Measurements from ENCODE around the gene PDE7B. TPM values are rescaled to one million over a fixed set of nuclear protein-coding genes. Genes with fewer than 3 reads are reported as not detected.

Gene PDE7B
- total RNA-seq, 1 experiment from 2014 or later: not detected

GRCh38 chr6:135833771-135834170 is 17.7 kb upstream of the PDE7B start:
- POLR2A ChIA-PET (ENCODE audit: unreplicated experiment): interaction anchor here (0.5 kb wide), 1 partner anchor 292 kb away, joined by 3 read pairs; no protein-coding TSS in a partner anchor
- BruUV-seq (replicated peaks): no TSS peak
- 0 out of 2 replicates have a peak, but pooled peaks cover 10% of the 10 kb centered on the region for H3K4me1 ChIP-seq (ENCODE audit: insufficient read depth, low read length)
- no peaks in the 10 kb centered on the region for H3K36me3 ChIP-seq (ENCODE audit: low read depth, low read length)
- no peaks in the 10 kb centered on the region for H4K20me1 ChIP-seq (ENCODE audit: low read length)
- no peaks in the 10 kb centered on the region for H3F3A ChIP-seq (ENCODE audit: low read length, unreplicated experiment)
- CTCF ChIA-PET: no interaction called here
- TF ChIP-seq EZH2 (IDR thresholded peaks at IDR 0.05; ENCODE audit: low read length, unreplicated experiment) (no peak), EZH2phosphoT487 (IDR thresholded peaks at IDR 0.05; ENCODE audit: borderline replicate concordance, low read length) (no peak), CTCF (conservative IDR thresholded peaks at IDR 0.05; ENCODE audit: low read depth, low read length) (no peak)
- ATAC-seq (no peak), DNase-seq (no peak)
- H3K4me2 ChIP-seq (ENCODE audit: low read length): no peak overlapping the region
- intact Hi-C loops (cut with micrococcal nuclease): loop anchor here (5.0 kb wide), 1 partner anchor 296 kb away; no protein-coding TSS in a partner anchor
- no peak overlapping the region for H3K4me3 ChIP-seq (ENCODE audit: low read length)
- no peaks in the 10 kb centered on the region for H3K9me3 ChIP-seq (ENCODE audit: low read length)
- H3K27ac ChIP-seq (ENCODE audit: low read length): no peak overlapping the region
- no peak overlapping the region for H3K9ac ChIP-seq (ENCODE audit: low read length)
- H3K79me2 ChIP-seq (ENCODE audit: low read length): no peaks in the 10 kb centered on the region
- no peak overlapping the region for H2AFZ ChIP-seq (ENCODE audit: low read length)
- no peaks in the 10 kb centered on the region for H3K9me2 ChIP-seq (replicated peaks; ENCODE audit: low read length)
- no peaks in the 10 kb centered on the region for H3K27me3 ChIP-seq (ENCODE audit: low read length)

GRCh38 chr6:135837735-135838449 is 13.6 kb upstream of the PDE7B start:
- Histone ChIP-seq H2AFZ (ENCODE audit: low read length) (no peak overlapping the region), H3K4me3 (ENCODE audit: low read length) (no peak overlapping the region), H3K36me3 (ENCODE audit: low read depth, low read length) (no peaks in the 10 kb centered on the region), H3K27ac (ENCODE audit: low read length) (no peak overlapping the region), H3F3A (ENCODE audit: low read length, unreplicated experiment) (no peaks in the 10 kb centered on the region), H3K9me2 (replicated peaks; ENCODE audit: low read length) (no peaks in the 10 kb centered on the region), H4K20me1 (ENCODE audit: low read length) (no peaks in the 10 kb centered on the region), H3K79me2 (ENCODE audit: low read length) (no peaks in the 10 kb centered on the region), H3K4me2 (ENCODE audit: low read length) (no peak overlapping the region), H3K27me3 (ENCODE audit: low read length) (no peaks in the 10 kb centered on the region), H3K4me1 (ENCODE audit: insufficient read depth, low read length) (no peaks in the 10 kb centered on the region), H3K9ac (ENCODE audit: low read length) (no peak overlapping the region), H3K9me3 (ENCODE audit: low read length) (no peaks in the 10 kb centered on the region)
- CTCF ChIA-PET: no interaction called here
- DNase-seq (no peak), ATAC-seq (no peak)
- POLR2A ChIA-PET (ENCODE audit: unreplicated experiment): no interaction called here
- BruUV-seq (replicated peaks): no TSS peak
- TF ChIP-seq EZH2phosphoT487 (IDR thresholded peaks at IDR 0.05; ENCODE audit: borderline replicate concordance, low read length) (no peak), CTCF (conservative IDR thresholded peaks at IDR 0.05; ENCODE audit: low read depth, low read length) (no peak), EZH2 (IDR thresholded peaks at IDR 0.05; ENCODE audit: low read length, unreplicated experiment) (no peak)
- intact Hi-C loops (cut with micrococcal nuclease): no loop called here

- no peaks in the 10 kb centered on the region for H3F3A ChIP-seq (ENCODE audit: low read length, unreplicated experiment)
- no peaks in the 10 kb centered on the region for H3K79me2 ChIP-seq (ENCODE audit: low read length)
- H3K9me2 ChIP-seq (replicated peaks; ENCODE audit: low read length): no peaks in the 10 kb centered on the region
- no peak overlapping the region for H3K27ac ChIP-seq (ENCODE audit: low read length)
- TF ChIP-seq CTCF (conservative IDR thresholded peaks at IDR 0.05; ENCODE audit: low read depth, low read length): no peak
- TF ChIP-seq EZH2 (IDR thresholded peaks at IDR 0.05; ENCODE audit: low read length, unreplicated experiment): no peak
- no peak for TF ChIP-seq EZH2phosphoT487 (IDR thresholded peaks at IDR 0.05; ENCODE audit: borderline replicate concordance, low read length)
- ATAC-seq: no peak
- ChIA-PET POLR2A (ENCODE audit: unreplicated experiment) (no interaction called here), CTCF (no interaction called here)
- no peak overlapping the region for H3K4me2 ChIP-seq (ENCODE audit: low read length)
- H3K36me3 ChIP-seq (ENCODE audit: low read depth, low read length): no peaks in the 10 kb centered on the region
- H4K20me1 ChIP-seq (ENCODE audit: low read length): no peaks in the 10 kb centered on the region
- H3K4me1 ChIP-seq (ENCODE audit: insufficient read depth, low read length): no peaks in the 10 kb centered on the region
- H3K9me3 ChIP-seq (ENCODE audit: low read length): no peaks in the 10 kb centered on the region
- no peak for DNase-seq
- no TSS peak for BruUV-seq (replicated peaks)
- H3K4me3 ChIP-seq (ENCODE audit: low read length): no peak overlapping the region
- no peak overlapping the region for H3K9ac ChIP-seq (ENCODE audit: low read length)
- intact Hi-C loops (cut with micrococcal nuclease): no loop called here
- H2AFZ ChIP-seq (ENCODE audit: low read length): no peak overlapping the region
- H3K27me3 ChIP-seq (ENCODE audit: low read length): no peaks in the 10 kb centered on the region
Observed at GRCh38 chr6:135839121-135839520, 12.4 kb upstream of the PDE7B start.
